ENCODE data around the gene ZFAND3. TPM values are rescaled to one million over a fixed set of nuclear protein-coding genes. Genes with fewer than 3 reads are reported as not detected.

Gene ZFAND3
- total and polyA plus RNA-seq, 2 donors (not counting 3 experiments of a cell fraction or from before 2014, with no cell fraction given): 15.4 to 54.2 TPM

DNA sequence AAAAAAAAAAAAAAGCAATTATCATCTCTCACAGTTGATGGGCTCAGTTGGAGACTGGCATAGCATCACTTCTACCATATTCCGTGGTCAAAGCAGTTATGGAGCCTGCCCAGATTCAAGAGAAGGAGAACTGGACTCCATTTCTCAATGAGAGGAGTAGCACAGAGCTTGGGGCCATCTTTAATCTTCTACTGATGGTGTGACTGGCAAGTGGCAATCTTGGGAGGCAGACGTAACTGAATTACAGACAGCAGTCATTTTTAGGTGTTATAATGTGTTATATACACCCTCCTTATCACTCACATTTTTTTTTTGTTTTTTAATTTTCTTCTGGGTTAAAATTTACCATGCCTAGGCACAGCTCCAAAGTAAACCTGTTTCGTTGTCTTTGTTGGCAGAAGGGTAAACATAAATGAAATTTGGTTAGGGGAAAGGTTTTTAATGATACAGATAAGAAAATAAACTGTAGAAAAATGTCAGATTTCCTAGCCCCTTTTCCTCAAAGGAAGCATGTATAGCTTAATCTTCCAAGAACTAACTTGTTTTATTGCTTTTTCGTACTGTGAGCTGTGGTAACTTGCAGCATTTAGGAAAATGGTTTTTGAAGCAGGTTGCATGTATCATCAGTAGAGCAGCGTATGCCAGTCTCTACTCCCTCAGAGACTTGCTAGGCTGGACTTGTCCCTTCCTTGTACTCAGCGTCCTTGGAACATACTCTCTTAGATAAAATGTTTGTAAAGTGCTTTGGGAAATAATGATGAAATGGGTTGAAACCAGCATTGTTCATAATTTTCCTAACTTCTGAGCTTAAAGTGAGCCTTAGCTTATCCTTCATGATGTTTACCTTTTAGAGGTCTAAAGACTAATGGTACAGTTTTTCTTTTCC is 25.7 kb downstream of the ZFAND3 start:
- Histone ChIP-seq H3K4me3 (replicated peaks in 1 of 3; ENCODE audit: insufficient read depth in 1 of 3, low read depth in 1 of 3, low read length in 3 of 3) (no peak overlapping the region), H2AFZ (ENCODE audit: low read depth, low read length) (no peak overlapping the region), H3K36me3 (ENCODE audit: control insufficient read depth in 2 of 2, extremely low read depth in 1 of 2, insufficient read depth in 2 of 2, low read length in 2 of 2) (no peaks in the 10 kb centered on the region), H3K9me1 (replicated peaks; ENCODE audit: control insufficient read depth, extremely low read depth, insufficient read depth, low read length) (no peaks in the 10 kb centered on the region), H4K20me1 (replicated peaks; ENCODE audit: control insufficient read depth, extremely low read depth, insufficient read depth, low read length) (peaks cover 11% of the 10 kb centered on the region), H3K79me2 (ENCODE audit: control insufficient read depth, insufficient read depth, low read length) (peaks cover 92% of the 10 kb centered on the region), H3K4me1 (ENCODE audit: control insufficient read depth, extremely low read depth, insufficient read depth, low read length) (no peaks in the 10 kb centered on the region), H3K9me3 (replicated peaks; ENCODE audit: control insufficient read depth, insufficient read depth, low read length) (no peaks in the 10 kb centered on the region), H3K9ac (replicated peaks; ENCODE audit: extremely low read depth, insufficient read depth, low read length) (no peak overlapping the region), H3K27ac (ENCODE audit: insufficient read depth, low read depth, low read length) (no peak overlapping the region), H3K27me3 (ENCODE audit: control insufficient read depth in 2 of 2, insufficient read depth in 2 of 2, low read length in 2 of 2) (no peaks in the 10 kb centered on the region), H3K4me2 (ENCODE audit: insufficient read depth, low read length) (no peak overlapping the region)
- BruUV-seq (replicated peaks): no TSS peak
- no peak for DNase-seq (ENCODE audit: low read depth, low spot score)
- ChIA-PET POLR2A (interaction anchor here (0.9 kb wide), 1 partner anchor 27 kb away, joined by 4 read pairs; no protein-coding TSS in a partner anchor), CTCF (interaction anchor here (0.8 to 2.1 kb wide), 7 partner anchors 13 to 54 kb away, joined by 3 to 6 read pairs (median 4); partner anchors contain the start of gene ZFAND3)
- dilution Hi-C loops (cut with MboI; ENCODE audit: extremely low pct_ligation_motif_present, low sequenced_read_pairs): no loop called here
- no peak for FAIRE-seq
- intact Hi-C loops (cut with micrococcal nuclease): no loop called here
- TF ChIP-seq, protein P1, sequence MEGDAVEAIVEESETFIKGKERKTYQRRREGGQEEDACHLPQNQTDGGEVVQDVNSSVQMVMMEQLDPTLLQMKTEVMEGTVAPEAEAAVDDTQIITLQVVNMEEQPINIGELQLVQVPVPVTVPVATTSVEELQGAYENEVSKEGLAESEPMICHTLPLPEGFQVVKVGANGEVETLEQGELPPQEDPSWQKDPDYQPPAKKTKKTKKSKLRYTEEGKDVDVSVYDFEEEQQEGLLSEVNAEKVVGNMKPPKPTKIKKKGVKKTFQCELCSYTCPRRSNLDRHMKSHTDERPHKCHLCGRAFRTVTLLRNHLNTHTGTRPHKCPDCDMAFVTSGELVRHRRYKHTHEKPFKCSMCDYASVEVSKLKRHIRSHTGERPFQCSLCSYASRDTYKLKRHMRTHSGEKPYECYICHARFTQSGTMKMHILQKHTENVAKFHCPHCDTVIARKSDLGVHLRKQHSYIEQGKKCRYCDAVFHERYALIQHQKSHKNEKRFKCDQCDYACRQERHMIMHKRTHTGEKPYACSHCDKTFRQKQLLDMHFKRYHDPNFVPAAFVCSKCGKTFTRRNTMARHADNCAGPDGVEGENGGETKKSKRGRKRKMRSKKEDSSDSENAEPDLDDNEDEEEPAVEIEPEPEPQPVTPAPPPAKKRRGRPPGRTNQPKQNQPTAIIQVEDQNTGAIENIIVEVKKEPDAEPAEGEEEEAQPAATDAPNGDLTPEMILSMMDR (IDR thresholded peaks at IDR 0.05; ENCODE audit: extremely low read depth in 1 of 2, insufficient read depth in 1 of 2, low read depth in 1 of 2, low read length in 2 of 2): no peak
- TF ChIP-seq MYC (IDR thresholded peaks at IDR 0.05; ENCODE audit: low read depth, low read length): no peak
- TF ChIP-seq FOS (IDR thresholded peaks at IDR 0.05; ENCODE audit: borderline replicate concordance, insufficient read depth, low read length): no peak

DNA sequence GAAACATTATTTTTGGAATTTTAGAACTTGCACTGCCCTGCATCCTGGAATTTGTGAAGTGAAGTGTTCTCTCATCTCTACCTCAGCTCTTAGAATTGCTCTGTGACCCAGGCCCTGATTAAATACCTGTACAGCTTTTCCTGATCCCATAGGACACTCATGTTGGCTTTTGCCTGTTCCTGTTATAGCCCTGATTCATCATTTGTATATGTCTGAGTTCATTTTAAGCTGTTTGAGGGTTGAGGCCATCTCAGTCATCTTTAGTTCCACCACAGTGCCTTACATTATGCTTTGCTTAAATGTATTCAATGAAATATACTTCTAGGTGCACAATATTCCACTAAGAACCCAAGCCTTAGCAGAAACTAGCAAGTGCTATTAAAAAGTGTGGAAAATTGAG is 26.4 kb downstream of the ZFAND3 start:
- Histone ChIP-seq H3K4me1 (ENCODE audit: control insufficient read depth, extremely low read depth, insufficient read depth, low read length) (no peaks in the 10 kb centered on the region), H3K4me2 (ENCODE audit: insufficient read depth, low read length) (no peak overlapping the region), H3K27me3 (ENCODE audit: control insufficient read depth in 2 of 2, insufficient read depth in 2 of 2, low read length in 2 of 2) (no peaks in the 10 kb centered on the region), H2AFZ (ENCODE audit: low read depth, low read length) (no peak overlapping the region), H3K9ac (replicated peaks; ENCODE audit: extremely low read depth, insufficient read depth, low read length) (no peak overlapping the region), H3K9me3 (replicated peaks; ENCODE audit: control insufficient read depth, insufficient read depth, low read length) (no peaks in the 10 kb centered on the region), H3K27ac (ENCODE audit: insufficient read depth, low read depth, low read length) (no peak overlapping the region), H3K4me3 (replicated peaks in 1 of 3; ENCODE audit: insufficient read depth in 1 of 3, low read depth in 1 of 3, low read length in 3 of 3) (no peak overlapping the region), H3K36me3 (ENCODE audit: control insufficient read depth in 2 of 2, extremely low read depth in 1 of 2, insufficient read depth in 2 of 2, low read length in 2 of 2) (no peaks in the 10 kb centered on the region), H4K20me1 (replicated peaks; ENCODE audit: control insufficient read depth, extremely low read depth, insufficient read depth, low read length) (peaks cover 13% of the 10 kb centered on the region), H3K79me2 (ENCODE audit: control insufficient read depth, insufficient read depth, low read length) (peaks cover 92% of the 10 kb centered on the region), H3K9me1 (replicated peaks; ENCODE audit: control insufficient read depth, extremely low read depth, insufficient read depth, low read length) (no peaks in the 10 kb centered on the region)
- CTCF ChIA-PET: interaction anchor here (0.5 to 2.1 kb wide), 7 partner anchors 9 to 55 kb away, joined by 3 to 6 read pairs (median 3); partner anchors contain the start of gene ZFAND3
- POLR2A ChIA-PET: no interaction called here
- intact Hi-C loops (cut with micrococcal nuclease) (no loop called here), dilution Hi-C loops (cut with MboI; ENCODE audit: extremely low pct_ligation_motif_present, low sequenced_read_pairs) (no loop called here)
- TF ChIP-seq EZH2 (IDR thresholded peaks at IDR 0.05; ENCODE audit: borderline replicate concordance, low read depth, low read length, severe bottlenecking) (no peak), MYC (IDR thresholded peaks at IDR 0.05; ENCODE audit: low read depth, low read length) (no peak), FOS (IDR thresholded peaks at IDR 0.05; ENCODE audit: borderline replicate concordance, insufficient read depth, low read length) (no peak), POLR2AphosphoS5 (IDR thresholded peaks at IDR 0.05; ENCODE audit: insufficient read depth, low read depth, low read length) (no peak), GATA2 (IDR thresholded peaks at IDR 0.05; ENCODE audit: insufficient read depth, insufficient read length, low read depth, low read length) (no peak)
- TF ChIP-seq, protein P2, sequence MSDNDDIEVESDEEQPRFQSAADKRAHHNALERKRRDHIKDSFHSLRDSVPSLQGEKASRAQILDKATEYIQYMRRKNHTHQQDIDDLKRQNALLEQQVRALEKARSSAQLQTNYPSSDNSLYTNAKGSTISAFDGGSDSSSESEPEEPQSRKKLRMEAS (IDR thresholded peaks at IDR 0.05; ENCODE audit: insufficient read depth, insufficient read length): no peak
- FAIRE-seq (no peak), DNase-seq (ENCODE audit: low read depth, low spot score) (no peak)
- BruUV-seq (replicated peaks): no TSS peak
